SK-MEL-5 (cell line): Measurements from ENCODE around the gene CAPG. TPM values are rescaled to one million over a fixed set of nuclear protein-coding genes. Genes with fewer than 3 reads are reported as not detected.
"Not testable (repeated sequence)": the region's sequence is repeated elsewhere in the genome, so short reads cannot be mapped to it uniquely, and the experiment has no call there.

Experiments used
- DNase-seq: peaks from one replicate; pipeline ENCODE4 v3.0.0-alpha.2; 2016; ENCODE audit warnings: low read depth, low spot score
- in situ Hi-C: cut with HindIII; loops from 2 replicates; pipeline ENCODE4 v1.10.0; 2016; ENCODE audit warnings: low sequenced_read_pairs, high pct_unique_total_duplicates, low pct_unique_long_range_greater_than_20kb
- total RNA-seq: library from RNA; depleted of rRNA; stranded (reverse); fragments of >200 nt; shearing (Covaris generic); gene quantifications from 2 replicates; pipeline ENCODE4 v1.2.3, GENCODE V29; 2014

Gene CAPG
- total RNA-seq, 1 experiment from 2014 or later: 11.3 TPM

DNA sequence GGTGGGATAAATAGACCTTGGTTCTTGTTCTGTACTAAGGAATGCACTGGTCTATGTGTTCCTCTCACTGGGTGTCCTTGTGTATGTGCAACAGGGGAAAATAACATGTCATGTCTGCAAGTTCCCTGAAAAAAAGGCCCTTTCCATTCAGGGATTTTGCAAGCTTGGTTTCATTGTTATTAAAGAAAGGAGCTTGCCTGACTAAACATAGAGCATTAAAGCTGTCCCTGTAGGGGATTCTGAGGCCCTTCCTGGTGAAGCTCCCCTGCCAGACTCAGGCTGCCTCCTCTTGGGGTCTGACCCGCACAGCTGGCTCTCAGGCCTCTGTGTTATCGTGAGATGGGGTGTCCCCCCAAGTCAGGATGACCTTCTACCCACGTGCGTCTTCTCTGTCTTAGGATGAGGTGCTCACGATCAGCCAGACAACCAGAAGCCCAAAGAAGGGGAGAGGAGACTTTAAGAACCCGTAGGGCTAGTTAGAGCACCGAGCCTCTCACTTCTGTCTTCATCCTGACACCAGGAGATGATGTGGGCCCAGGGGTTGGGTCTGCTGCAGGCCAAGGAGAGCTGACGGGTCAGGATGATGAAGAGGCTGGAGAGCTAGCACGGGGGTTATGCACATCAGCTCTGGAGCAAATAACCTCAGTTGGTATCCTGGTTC is 21.2 kb downstream of the CAPG start:
- in situ Hi-C loops: no loop called here

GRCh38 chr2:85387754-85388153 is 22.4 kb downstream of the CAPG start:
- in situ Hi-C loops: no loop called here
- no peak for DNase-seq

More for the DNA sequence above, 21.2 kb downstream of the CAPG start:
- no peak for DNase-seq

DNA sequence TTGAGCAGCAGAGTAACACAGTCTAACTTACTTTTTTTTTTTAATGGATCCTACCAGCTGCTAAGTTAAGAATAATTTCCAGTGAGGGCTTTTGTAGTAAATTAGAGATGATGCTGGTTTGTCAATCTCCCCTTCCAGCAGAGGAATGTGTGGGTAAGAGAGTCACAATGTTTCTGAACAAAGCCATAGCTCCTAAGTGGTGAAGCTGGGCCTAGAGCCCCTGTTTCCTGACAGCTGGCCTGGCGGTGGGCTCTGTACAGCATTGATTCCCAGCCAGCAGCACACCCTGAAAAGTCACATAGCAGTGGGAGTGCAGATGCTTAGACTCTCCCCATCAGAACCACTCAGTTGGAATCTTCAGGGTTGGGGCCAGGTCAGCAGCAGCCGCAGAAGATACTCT is 24.4 kb downstream of the CAPG start:
- in situ Hi-C loops: no loop called here
- no peak for DNase-seq

DNA sequence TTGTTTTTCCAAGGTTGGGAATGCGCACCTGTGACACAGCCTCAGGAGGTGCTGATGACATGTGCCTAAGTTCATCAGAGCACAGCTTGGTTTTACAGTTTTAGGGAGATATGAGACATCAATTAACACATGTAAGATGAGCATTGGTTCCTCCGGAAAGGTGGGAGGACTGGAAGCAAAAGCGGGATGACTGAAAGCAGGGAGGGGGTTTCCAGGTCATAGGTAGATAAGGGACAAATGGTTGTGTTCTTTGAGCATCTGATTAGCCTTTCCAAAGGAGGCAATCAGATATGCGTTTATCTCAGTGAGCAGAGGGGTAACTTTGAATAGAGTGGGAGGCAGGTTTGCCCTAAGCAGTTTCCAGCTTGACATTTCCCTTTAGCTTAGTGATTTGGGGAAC is 26.3 kb downstream of the CAPG start:
- in situ Hi-C loops: no loop called here
- DNase-seq: no peak

GRCh38 chr2:85383151-85383550 is 27.0 kb downstream of the CAPG start:
- in situ Hi-C loops, DNase-seq: not testable (repeated sequence)

- no peak for DNase-seq
- in situ Hi-C loops: no loop called here
Measured at GRCh38 chr2:85380048-85380447, 30.1 kb downstream of the CAPG start.

- in situ Hi-C loops: no loop called here
- DNase-seq: no peak
Measured at GRCh38 chr2:85378257-85378656, 31.9 kb downstream of the CAPG start.

- in situ Hi-C loops: no loop called here
- no peak for DNase-seq
Measured at GRCh38 chr2:85377083-85377482, 33.1 kb downstream of the CAPG start.

DNA sequence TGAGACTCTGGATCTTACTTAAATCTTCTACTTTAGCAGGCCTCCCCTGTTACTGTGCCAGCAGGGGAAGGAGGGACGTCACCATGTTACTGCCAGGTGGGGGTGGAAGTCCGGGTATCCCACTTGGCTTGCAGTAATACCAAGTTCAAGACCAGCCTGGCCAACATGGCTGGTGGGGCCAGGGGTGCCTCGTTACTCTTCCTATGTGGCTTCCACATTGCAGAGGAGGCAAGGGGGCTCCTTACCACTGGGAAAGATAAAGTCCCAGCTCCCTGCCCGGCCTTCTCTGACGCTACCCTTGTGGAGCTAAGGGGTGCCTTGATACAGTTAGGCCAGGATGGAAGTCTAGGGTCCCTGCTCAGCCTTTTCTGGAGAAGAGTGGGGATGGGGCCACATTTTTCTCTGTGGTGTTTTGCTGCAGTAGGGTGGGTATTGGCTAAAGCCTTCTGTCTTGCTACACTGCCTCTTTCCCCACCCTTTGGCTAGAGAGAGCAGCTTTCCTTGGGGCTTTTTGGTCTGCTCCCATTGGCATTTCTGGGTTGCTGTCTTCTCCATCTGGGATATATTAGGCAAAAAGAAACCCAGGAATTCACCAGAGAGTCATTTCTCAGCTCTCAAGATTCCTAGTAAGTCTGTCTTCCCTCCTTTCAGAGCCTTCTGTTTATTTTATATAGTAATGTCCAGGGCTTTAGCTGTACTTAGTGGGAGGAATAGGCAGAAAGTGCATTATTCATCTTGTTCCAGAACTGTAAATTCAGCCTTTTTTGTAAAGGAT is 33.7 kb downstream of the CAPG start:
- in situ Hi-C loops: no loop called here
- DNase-seq: no peak

GRCh38 chr2:85371045-85371444 is 39.1 kb downstream of the CAPG start:
- in situ Hi-C loops: no loop called here

DNA sequence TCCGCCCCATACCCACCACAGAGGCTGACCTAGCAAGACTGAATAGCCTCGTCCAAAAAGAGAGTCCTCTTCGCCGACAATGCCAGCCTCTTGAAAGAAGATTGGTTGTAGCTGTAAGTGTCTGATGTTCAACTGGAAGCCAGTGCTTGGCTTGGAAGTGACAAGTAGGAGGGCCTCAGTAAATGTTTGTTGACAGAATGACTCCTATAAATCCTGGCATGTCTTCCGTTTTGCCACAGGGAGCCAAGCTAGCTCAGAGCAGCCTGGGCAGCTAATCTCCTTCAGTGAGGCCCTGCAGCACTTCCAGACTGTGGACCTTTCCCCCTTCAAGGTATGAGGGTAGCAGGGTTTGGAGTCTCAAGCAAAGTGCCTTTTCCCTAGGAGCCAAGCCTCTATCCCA is 40.7 kb downstream of the CAPG start:
- DNase-seq: no peak
- in situ Hi-C loops: no loop called here

More at GRCh38 chr2:85371045-85371444, 39.1 kb downstream of the CAPG start:
- DNase-seq: no peak

GRCh38 chr2:85368921-85369320 is 41.2 kb downstream of the CAPG start:
- no peak for DNase-seq
- in situ Hi-C loops: no loop called here

DNA sequence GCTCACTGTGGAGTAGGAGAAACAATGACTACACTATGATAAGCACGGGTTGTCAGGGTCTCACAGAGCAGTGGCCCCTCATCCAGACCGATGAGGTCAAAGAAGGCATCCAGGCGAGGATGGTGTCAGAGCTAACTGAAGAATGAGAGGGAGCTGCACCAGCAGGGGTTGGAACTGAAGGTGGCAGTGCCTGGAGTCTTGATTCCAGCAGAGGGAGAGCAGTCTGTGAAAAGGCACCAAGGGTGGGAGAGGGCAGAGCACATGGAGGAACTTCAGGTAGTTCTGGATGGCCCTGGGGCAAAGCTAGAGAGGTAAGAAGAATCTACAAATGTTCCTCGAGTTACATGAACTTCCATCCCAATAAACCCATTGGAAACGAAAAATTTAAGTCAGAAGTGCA is 43.0 kb downstream of the CAPG start:
- peak; percentile 42 for DNase-seq
- in situ Hi-C loops: no loop called here

- in situ Hi-C loops: not testable (repeated sequence)
- DNase-seq: peak; percentile 95
Measured at GRCh38 chr2:85362653-85363387, 47.3 kb downstream of the CAPG start.

DNA sequence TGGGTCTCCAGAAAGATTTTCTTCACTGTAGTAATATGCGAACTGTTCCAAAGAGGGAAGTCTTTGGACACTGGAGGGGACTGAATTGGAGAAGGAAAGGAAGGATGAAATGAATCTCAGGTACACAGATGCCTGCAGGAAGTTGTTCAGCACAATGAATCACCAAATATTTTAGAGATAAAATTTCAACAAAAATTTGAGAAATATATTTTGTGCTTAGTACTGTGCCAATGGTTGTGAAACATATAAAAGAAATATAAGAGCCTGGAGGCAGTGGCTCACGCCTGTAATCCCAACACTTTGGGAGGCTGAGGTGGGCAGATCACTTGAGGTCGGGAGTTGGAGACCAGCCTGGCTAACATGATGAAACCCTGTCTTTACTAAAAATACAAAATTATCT is 52.4 kb downstream of the CAPG start:
- in situ Hi-C loops: no loop called here

GRCh38 chr2:85356186-85356585 is 54.0 kb downstream of the CAPG start:
- DNase-seq: no peak
- in situ Hi-C loops: no loop called here

More for the DNA sequence above, 52.4 kb downstream of the CAPG start:
- no peak for DNase-seq

GRCh38 chr2:85355521-85355920 is 54.6 kb downstream of the CAPG start:
- DNase-seq: no peak
- in situ Hi-C loops: no loop called here

- in situ Hi-C loops: no loop called here
- no peak for DNase-seq
Measured at GRCh38 chr2:85355073-85355410, 55.1 kb downstream of the CAPG start.
